Ovary (tissue), 9 donors: ENCODE results near the gene GFRA3. TPM values are rescaled to one million over a fixed set of nuclear protein-coding genes. Genes with fewer than 3 reads are reported as not detected.
A peak's percentile ranks its signal among the peaks of the same experiment; 100 is the strongest.

Experiments used
- DNase-seq, 5 donors: peaks; one replicate each; pipeline ENCODE4 v3.0.0-alpha.2; 2019 to 2020
- H3K27ac ChIP-seq, 2 donors: fragments of 200-600 bp; one replicate each; pipeline versions ENCODE4 v1.5.1 to v1.8.0; 2019 to 2022
- H3K27me3 ChIP-seq: fragments of 200-600 bp; one replicate; pipeline ENCODE4 v1.8.0; 2022
- H3K36me3 ChIP-seq: fragments of 200-600 bp; sonication (generic); one replicate; pipeline ENCODE4 v1.5.1; 2019
- H3K4me1 ChIP-seq: one replicate; pipeline ENCODE4 v1.8.1; 2013; ENCODE audit warnings: mild to moderate bottlenecking, moderate library complexity; ENCODE audit not compliant: insufficient read depth
- H3K4me3 ChIP-seq: fragments of 200-600 bp; sonication (generic); one replicate; pipeline ENCODE4 v1.5.1; 2017
- H3K9me3 ChIP-seq, 2 donors: fragments of 200-600 bp in 1 of 2; sonication (generic) in 1 of 2; one replicate each; pipeline versions ENCODE4 v1.5.1 to v1.8.1; 2013 to 2019; ENCODE audit warnings: mild to moderate bottlenecking in 1 of 2, moderate library complexity in 1 of 2
- CTCF ChIP-seq, 3 donors: fragments of 450-650 bp in 2 of 3; fragments of 200-600 bp in 1 of 3; IDR thresholded peaks; one replicate each; pipeline versions ENCODE4 v1.5.1 to v1.8.0; 2016 to 2022; ENCODE audit warnings: antibody characterized with exemption in 3 of 3, mild to moderate bottlenecking in 1 of 3
- EP300 ChIP-seq: sonication (generic); formaldehyde crosslinking; IDR thresholded peaks from one replicate; pipeline ENCODE4 v1.6.1; 2017; ENCODE audit warnings: antibody characterized with exemption
- POLR2A ChIP-seq: fragments of 450-650 bp; IDR thresholded peaks from one replicate; pipeline ENCODE4 v1.6.1; 2017; ENCODE audit warnings: antibody characterized with exemption, mild to moderate bottlenecking, moderate library complexity
- WGBS, 3 donors: extraction: QIAGEN DNeasy Blood & Tissue Kit in 1 of 3; methylation state at CpG; one replicate each; pipeline versions ENCODE4 v1.1.5 to v1.1.7; 2013 to 2017; 5-methylcytosine and 5-hydroxymethylcytosine counted together
- intact Hi-C, 4 donors: fragments of 100-400 bp; cut with DNase I; formaldehyde crosslinking; loops; one replicate each; pipeline versions ENCODE4 v1.11.0 to v1.15.1; 2022 to 2023
- polyA plus RNA-seq, 2 donors: library from polyadenylated mRNA; stranded (reverse); fragments of 200-250 nt in 1 of 2; fragments of 350-450 nt in 1 of 2; fragmentation: Illumina TruSeq in 1 of 2; extraction: RNeasy Lipid Tissue Mini Kit (QIAGEN cat#74804) in 1 of 2; gene quantifications; one replicate each; pipeline ENCODE4 v1.2.3, GENCODE V29; 2013 to 2014
- total RNA-seq, 7 donors: library from RNA; depleted of rRNA in 2 of 7; stranded (reverse); fragments of >200 nt in 2 of 7; fragmentation: NEBNext Ultra II Directional in 3 of 7; extraction: Animal tissue kit (Norgen Biotek cat#: 25700) in 3 of 7; gene quantifications; one replicate each; pipeline versions ENCODE4 v1.1.0 to v1.2.4, GENCODE V29; 2016 to 2023
- donor health status: DM: no; HTN: no; CAD: no; lungs with moderate emphysema.
- donor health status: DM: no; HTN: no; CAD: no.
- donor health status: Bipolar disorder and iron deficiency.
- donor health status: DM: yes; HTN: yes; CAD: no.
- donor health status: DM: no; HTN: no; CAD: no.
- donor health status: DM: yes; HTN: yes; CAD: no.

GFRA3 gene
- total and polyA plus RNA-seq, 9 donors, result 0.18 to 2.5 (median 0.38) TPM; not detected in 2

GRCh38 chr5:138305797-138306196 is 31.4 kb upstream of the GFRA3 start:
- no peaks in the 10 kb centered on the region for H3K36me3 ChIP-seq
- DNase-seq, result peak in 1 of 5 donors; percentile 28

GRCh38 chr5:138303372-138303771 is 29.0 kb upstream of the GFRA3 start:
- H3K4me3 ChIP-seq, result no peak overlapping the region
- H3K9me3 ChIP-seq, result no peaks in the 10 kb centered on the region
- no peaks in the 10 kb centered on the region for H3K4me1 ChIP-seq
- no peak for DNase-seq
- no peak overlapping the region for H3K27ac ChIP-seq
- H3K36me3 ChIP-seq, result no peaks in the 10 kb centered on the region
- intact Hi-C loops, result no loop called here
- 83 to 88% (median 84%) methylated on average over 6 of the region's 6 CpGs for WGBS, 3 donors
- TF ChIP-seq CTCF (IDR thresholded peaks at IDR 0.05) (no peak), EP300 (no peak), POLR2A (no peak)
- H3K27me3 ChIP-seq, result no peaks in the 10 kb centered on the region

More at GRCh38 chr5:138305797-138306196, 31.4 kb upstream of the GFRA3 start:
- Histone ChIP-seq H3K27ac (no peak overlapping the region), H3K9me3 (no peaks in the 10 kb centered on the region), H3K27me3 (no peaks in the 10 kb centered on the region), H3K4me3 (no peak overlapping the region), H3K4me1 (no peaks in the 10 kb centered on the region)
- intact Hi-C loops, result no loop called here
- WGBS, 3 donors, result 57 to 83% (median 62%) methylated on average over 1 of the region's 1 CpG
- TF ChIP-seq EP300, result no peak
- no peak for TF ChIP-seq CTCF (IDR thresholded peaks at IDR 0.05)
- no peak for TF ChIP-seq POLR2A

- DNase-seq, result no peak
- Histone ChIP-seq H3K4me1 (no peaks in the 10 kb centered on the region), H3K9me3 (no peaks in the 10 kb centered on the region), H3K4me3 (no peak overlapping the region), H3K27me3 (no peaks in the 10 kb centered on the region), H3K27ac (no peak overlapping the region), H3K36me3 (no peaks in the 10 kb centered on the region)
- TF ChIP-seq EP300 (no peak), POLR2A (no peak), CTCF (IDR thresholded peaks at IDR 0.05) (no peak)
- intact Hi-C loops, result no loop called here
- WGBS, 3 donors, result 80 to 90% (median 86%) methylated on average over 3 of the region's 3 CpGs
Measured at GRCh38 chr5:138289296-138289695, 14.9 kb upstream of the GFRA3 start.

- WGBS, 3 donors, result 88 to 100% (median 100%) methylated on average over 1 of the region's 1 CpG
- TF ChIP-seq POLR2A, result no peak
- no peak for TF ChIP-seq EP300
- no peak for TF ChIP-seq CTCF (IDR thresholded peaks at IDR 0.05)
- intact Hi-C loops, result no loop called here
Measured at GRCh38 chr5:138287246-138287645, 12.8 kb upstream of the GFRA3 start.

More at GRCh38 chr5:138287246-138287645, 12.8 kb upstream of the GFRA3 start:
- DNase-seq, result no peak
- no peak overlapping the region for H3K4me3 ChIP-seq
- H3K9me3 ChIP-seq, result no peaks in the 10 kb centered on the region
- H3K4me1 ChIP-seq, result no peaks in the 10 kb centered on the region
- no peak overlapping the region for H3K27ac ChIP-seq
- no peaks in the 10 kb centered on the region for H3K27me3 ChIP-seq
- H3K36me3 ChIP-seq, result no peaks in the 10 kb centered on the region
